ENCODE results near the gene TFAP2B.

Gene TFAP2B

GRCh38 chr6:50845499-50846143, 26.9 kb downstream of the TFAP2B start:
- TF ChIP-seq TCF12 (IDR thresholded peaks at IDR 0.05; ENCODE audit: low read depth) (no peak), ZBTB7A (IDR thresholded peaks at IDR 0.05; ENCODE audit: low read depth) (no peak), USF1 (IDR thresholded peaks at IDR 0.05) (no peak), FOXM1 (IDR thresholded peaks at IDR 0.05; ENCODE audit: borderline replicate concordance, low read depth) (no peak)

- no peak for TF ChIP-seq MAX (IDR thresholded peaks at IDR 0.05)
- no peak for TF ChIP-seq YY1 (IDR thresholded peaks at IDR 0.05; ENCODE audit: low read depth)
- no peak for TF ChIP-seq CREB1 (IDR thresholded peaks at IDR 0.05; ENCODE audit: low read depth)
- TF ChIP-seq EP300 (IDR thresholded peaks at IDR 0.05; ENCODE audit: borderline replicate concordance): no peak
- TF ChIP-seq TCF12 (IDR thresholded peaks at IDR 0.05; ENCODE audit: low read depth): no peak
- TF ChIP-seq CEBPB (IDR thresholded peaks at IDR 0.05): no peak
- no peak for TF ChIP-seq NFIC (IDR thresholded peaks at IDR 0.05)
- TF ChIP-seq ZBTB7A (IDR thresholded peaks at IDR 0.05; ENCODE audit: low read depth): no peak
Observed at GRCh38 chr6:50846144-50846851, 27.6 kb downstream of the TFAP2B start.

GRCh38 chr6:50846852-50847155, 28.1 kb downstream of the TFAP2B start:
- no peak for TF ChIP-seq RAD21 (IDR thresholded peaks at IDR 0.05; ENCODE audit: low read depth)
- no peak for TF ChIP-seq REST (IDR thresholded peaks at IDR 0.05; ENCODE audit: low read depth)
- TF ChIP-seq EGR1 (IDR thresholded peaks at IDR 0.05): no peak
- no peak for TF ChIP-seq TAF1 (IDR thresholded peaks at IDR 0.05; ENCODE audit: low read depth)
- TF ChIP-seq TEAD4 (IDR thresholded peaks at IDR 0.05): no peak
- no peak for TF ChIP-seq USF1 (IDR thresholded peaks at IDR 0.05)
- no peak for TF ChIP-seq CEBPB (IDR thresholded peaks at IDR 0.05)
- no peak for TF ChIP-seq EP300 (IDR thresholded peaks at IDR 0.05; ENCODE audit: borderline replicate concordance)

- TF ChIP-seq MAX (IDR thresholded peaks at IDR 0.05) (no peak), EGR1 (IDR thresholded peaks at IDR 0.05) (no peak)
Observed at GRCh38 chr6:50847890-50848594, 29.4 kb downstream of the TFAP2B start.

GRCh38 chr6:50848989-50849795, 30.5 kb downstream of the TFAP2B start:
- TF ChIP-seq TAF1 (IDR thresholded peaks at IDR 0.05; ENCODE audit: low read depth) (no peak), EP300 (IDR thresholded peaks at IDR 0.05; ENCODE audit: borderline replicate concordance) (no peak), TCF12 (IDR thresholded peaks at IDR 0.05; ENCODE audit: low read depth) (no peak), RAD21 (IDR thresholded peaks at IDR 0.05; ENCODE audit: low read depth) (no peak), FOXM1 (IDR thresholded peaks at IDR 0.05; ENCODE audit: borderline replicate concordance, low read depth) (no peak), YY1 (IDR thresholded peaks at IDR 0.05; ENCODE audit: low read depth) (no peak), MAX (IDR thresholded peaks at IDR 0.05) (no peak), REST (IDR thresholded peaks at IDR 0.05; ENCODE audit: low read depth) (no peak), CREB1 (IDR thresholded peaks at IDR 0.05; ENCODE audit: low read depth) (no peak)

All from Ishikawa (cell line).